HuH-7 (cell line): ENCODE data around the gene USP12.
"Not testable (repeated sequence)": the region's sequence is repeated elsewhere in the genome, so short reads cannot be mapped to it uniquely, and the experiment has no call there.

Source experiments
- DNase-seq: peaks from one replicate; pipeline ENCODE4 v3.0.0; 2011; ENCODE audit warnings: low spot score

The USP12 gene

GRCh38 chr13:27073186-27073585 lies 98.4 kb downstream of the USP12 start:
- no peak for DNase-seq

- not testable (repeated sequence) for DNase-seq
Observed at GRCh38 chr13:27066123-27066522, 105.5 kb downstream of the USP12 start.

GRCh38 chr13:27065582-27065981 lies 106.0 kb downstream of the USP12 start:
- no peak for DNase-seq

GRCh38 chr13:27064252-27064995 lies 107.2 kb downstream of the USP12 start:
- no peak for DNase-seq

GRCh38 chr13:27057817-27058216 lies 113.8 kb downstream of the USP12 start:
- DNase-seq, result no peak

GRCh38 chr13:27055526-27055925 lies 116.1 kb downstream of the USP12 start:
- DNase-seq, result no peak

- DNase-seq, result no peak
Observed at GRCh38 chr13:27054760-27055159, 116.9 kb downstream of the USP12 start.

GRCh38 chr13:27053902-27054595 lies 117.6 kb downstream of the USP12 start:
- no peak for DNase-seq

- DNase-seq, result no peak
Observed at GRCh38 chr13:27053210-27053884, 118.3 kb downstream of the USP12 start.

- no peak for DNase-seq
Observed at GRCh38 chr13:27052551-27053208, 118.9 kb downstream of the USP12 start.

- DNase-seq, result no peak
Observed at GRCh38 chr13:27047081-27047480, 124.5 kb downstream of the USP12 start.

- DNase-seq, result no peak
Observed at GRCh38 chr13:27044837-27045570, 126.6 kb downstream of the USP12 start.

- DNase-seq, result no peak
Observed at GRCh38 chr13:27043013-27043412, 128.6 kb downstream of the USP12 start.

- DNase-seq, result no peak
Observed at GRCh38 chr13:27041341-27041740, 130.3 kb downstream of the USP12 start.

- DNase-seq, result no peak
Observed at GRCh38 chr13:27040826-27041108, 130.8 kb downstream of the USP12 start.

GRCh38 chr13:27039171-27039701 lies 132.4 kb downstream of the USP12 start:
- no peak for DNase-seq

- DNase-seq, result no peak
Observed at GRCh38 chr13:27038323-27038722, 133.3 kb downstream of the USP12 start.

GRCh38 chr13:27037571-27037970 lies 134.0 kb downstream of the USP12 start:
- DNase-seq, result no peak

- DNase-seq, result no peak
Observed at GRCh38 chr13:27037171-27037570, 134.4 kb downstream of the USP12 start.

GRCh38 chr13:27036236-27036981 lies 135.2 kb downstream of the USP12 start:
- DNase-seq, result no peak

- no peak for DNase-seq
Observed at GRCh38 chr13:27035892-27036235, 135.7 kb downstream of the USP12 start.
